GM23248 (cell line): ENCODE results near the gene PABPC1L.

Experiments
- EZH2 ChIP-seq: fragments of 200-600 bp; sonication (generic); IDR thresholded peaks from 2 replicates; pipeline ENCODE4 v1.6.1; 2018; ENCODE audit warnings: antibody characterized with exemption, mild to moderate bottlenecking; ENCODE audit not compliant: insufficient read depth, poor library complexity, severe bottlenecking
- EZH2phosphoT487 ChIP-seq: fragments of 200-600 bp; sonication (generic); IDR thresholded peaks from 2 replicates; pipeline ENCODE4 v1.6.1; 2018; ENCODE audit warnings: antibody characterized with exemption, moderate library complexity, mild to moderate bottlenecking, low read depth; ENCODE audit not compliant: insufficient read depth

- TF ChIP-seq EZH2 (no peak), EZH2phosphoT487 (no peak)
Measured at GRCh38 chr20:44901974-44902373, 7.9 kb upstream of the PABPC1L start.
